ENCODE data around the gene UGT1A5. TPM values are rescaled to one million over a fixed set of nuclear protein-coding genes. Genes with fewer than 3 reads are reported as not detected.

UGT1A5 gene
- total RNA-seq, 1 experiment from 2014 or later = not detected

DNA sequence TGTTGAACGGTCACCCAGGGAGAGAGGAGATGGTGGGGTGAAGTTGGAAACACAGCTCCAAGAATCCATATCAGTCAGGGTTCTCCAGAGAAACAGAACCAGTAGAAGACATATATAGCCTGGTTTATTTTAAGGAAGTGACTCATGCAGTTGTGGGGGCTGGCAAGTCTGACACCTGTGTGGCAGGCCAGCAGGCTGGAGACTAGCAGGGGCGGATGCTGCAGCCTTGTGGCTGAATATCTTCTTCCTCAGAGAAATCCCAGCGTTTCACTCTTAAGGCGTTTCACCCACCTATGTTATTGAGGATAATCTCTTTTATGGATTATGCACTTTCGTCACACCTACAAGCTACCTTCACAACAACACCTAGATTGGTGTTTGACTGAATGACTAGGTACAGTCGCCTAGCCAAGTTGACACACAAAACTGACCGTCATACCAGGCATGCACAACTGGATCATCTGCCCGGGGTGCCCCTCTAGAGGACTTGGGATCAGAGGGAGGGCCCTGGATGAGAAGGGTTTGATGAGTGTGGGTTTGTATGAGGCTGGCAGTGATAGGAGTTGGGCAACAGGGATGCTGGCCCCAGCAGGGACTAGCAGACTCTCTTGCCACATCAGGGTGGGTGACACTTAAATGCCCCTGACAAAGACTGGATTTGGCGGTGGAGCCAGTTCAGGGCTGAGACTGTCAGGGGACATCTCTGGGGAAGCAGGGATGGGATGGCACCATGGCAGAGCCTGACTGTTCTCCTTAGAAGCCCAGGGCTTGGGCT, 88.8 kb downstream of the UGT1A5 start:
- H3K9me2 ChIP-seq (ENCODE audit: insufficient read depth) = no peaks in the 10 kb centered on the region
- ChIA-PET CTCF (no interaction called here), RAD21 (ENCODE audit: low non-redundant PET in 1 of 2, low total read pairs in 2 of 2, uncharacterized antibody in 2 of 2, unreplicated experiment in 2 of 2) (no interaction called here), POLR2A (no interaction called here)
- no peaks in the 10 kb centered on the region for H3K27me3 ChIP-seq (ENCODE audit: insufficient read depth, low read length)
- BruUV-seq (replicated peaks) = no TSS peak
- H4K20me1 ChIP-seq (ENCODE audit: insufficient read depth) = no peaks in the 10 kb centered on the region
- peak overlapping the region; percentile 49 for H3K4me2 ChIP-seq (ENCODE audit: low read length)
- no peak for TF ChIP-seq EZH2phosphoT487 (IDR thresholded peaks at IDR 0.05; ENCODE audit: borderline replicate concordance)
- TF ChIP-seq EGR1 (IDR thresholded peaks at IDR 0.05; ENCODE audit: low read depth) = peak; percentile 23; the same call in 1 of the 2 replicates
- H3K9ac ChIP-seq (ENCODE audit: low read length) = no peak overlapping the region
- no peak overlapping the region for H2AFZ ChIP-seq (ENCODE audit: low read depth, low read length, poor library complexity, severe bottlenecking)
- H3K9me3 ChIP-seq (ENCODE audit: control insufficient read depth in 1 of 2, insufficient read depth in 1 of 2, low read depth in 1 of 2, low read length in 2 of 2) = no peaks in the 10 kb centered on the region
- no peak; the same call in 1 of the 2 replicates for ATAC-seq
- H3K4me1 ChIP-seq (ENCODE audit: control insufficient read depth in 1 of 2, insufficient read depth in 2 of 2, low read length in 2 of 2) = peaks cover 5 to 9% of the 10 kb centered on the region in 2 experiments; a peak in 3 of 4 replicates
- H3K4me3 ChIP-seq (replicated peaks in 1 of 2; ENCODE audit: low read depth in 1 of 2, low read length in 2 of 2) = 0 out of 4 replicates have a peak overlapping the region, but pooled peaks of 1 of the 2 experiments have one; percentile 2
- H3K79me2 ChIP-seq (ENCODE audit: insufficient read depth, low read length) = no peaks in the 10 kb centered on the region
- intact Hi-C loops (cut with micrococcal nuclease) = no loop called here
- H3K27ac ChIP-seq (ENCODE audit: low read depth, low read length) = no peak overlapping the region
- DNase-seq (ENCODE audit: low read depth, low spot score) = no peak
- H3K36me3 ChIP-seq (ENCODE audit: control insufficient read depth in 1 of 2, insufficient read depth in 2 of 2, low read length in 2 of 2) = no peaks in the 10 kb centered on the region

DNA sequence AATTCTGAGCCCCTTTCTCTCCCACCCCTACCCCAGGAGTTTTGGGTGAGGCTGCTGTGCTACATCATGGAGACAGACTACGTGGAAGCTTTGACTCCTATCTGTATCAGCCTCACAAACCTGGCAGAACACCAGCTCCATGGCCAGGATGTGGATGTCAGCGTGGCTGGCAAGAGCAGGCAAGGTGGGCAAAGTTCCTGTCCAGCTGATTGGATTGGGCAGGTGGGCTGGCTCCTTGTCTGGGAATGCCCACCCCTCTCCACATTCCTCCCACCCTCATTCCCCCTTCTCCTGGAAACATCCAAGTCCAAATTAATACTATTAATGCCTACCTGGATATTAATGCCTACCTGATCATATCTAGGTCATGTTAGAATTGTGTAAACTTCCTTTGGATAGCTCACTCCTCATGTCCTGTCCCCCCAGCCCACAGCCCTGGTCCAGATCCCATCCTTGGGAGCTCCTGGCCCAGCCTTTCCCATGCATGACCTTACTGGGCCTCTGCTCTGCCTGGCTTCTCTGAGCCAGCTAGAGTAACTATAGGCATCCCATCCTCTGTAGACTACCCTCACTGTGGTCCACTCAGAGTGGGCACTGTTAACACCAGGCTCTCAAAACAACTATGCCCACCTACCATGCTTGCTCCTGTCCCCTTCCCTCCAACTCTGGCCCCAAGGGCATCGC, 89.6 kb downstream of the UGT1A5 start:
- ChIA-PET CTCF (no interaction called here), RAD21 (ENCODE audit: low non-redundant PET in 1 of 2, low total read pairs in 2 of 2, uncharacterized antibody in 2 of 2, unreplicated experiment in 2 of 2) (no interaction called here), POLR2A (no interaction called here)
- no peaks in the 10 kb centered on the region for H3K36me3 ChIP-seq (ENCODE audit: control insufficient read depth in 1 of 2, insufficient read depth in 2 of 2, low read length in 2 of 2)
- H3K27me3 ChIP-seq (ENCODE audit: insufficient read depth, low read length) = no peaks in the 10 kb centered on the region
- no peak overlapping the region for H3K27ac ChIP-seq (ENCODE audit: low read depth, low read length)
- DNase-seq (ENCODE audit: low read depth, low spot score) (no peak), ATAC-seq (no peak)
- H3K4me2 ChIP-seq (ENCODE audit: low read length) = no peak overlapping the region
- H3K9ac ChIP-seq (ENCODE audit: low read length) = no peak overlapping the region
- no peaks in the 10 kb centered on the region for H4K20me1 ChIP-seq (ENCODE audit: insufficient read depth)
- no peak overlapping the region for H3K4me3 ChIP-seq (replicated peaks in 1 of 2; ENCODE audit: low read depth in 1 of 2, low read length in 2 of 2)
- H3K79me2 ChIP-seq (ENCODE audit: insufficient read depth, low read length) = no peaks in the 10 kb centered on the region
- intact Hi-C loops (cut with micrococcal nuclease) = no loop called here
- no peak overlapping the region for H2AFZ ChIP-seq (ENCODE audit: low read depth, low read length, poor library complexity, severe bottlenecking)
- H3K4me1 ChIP-seq (ENCODE audit: control insufficient read depth in 1 of 2, insufficient read depth in 2 of 2, low read length in 2 of 2) = peaks cover 5 to 9% of the 10 kb centered on the region in 2 experiments; a peak in 3 of 4 replicates
- no TSS peak for BruUV-seq (replicated peaks)
- no peaks in the 10 kb centered on the region for H3K9me2 ChIP-seq (ENCODE audit: insufficient read depth)
- H3K9me3 ChIP-seq (ENCODE audit: control insufficient read depth in 1 of 2, insufficient read depth in 1 of 2, low read depth in 1 of 2, low read length in 2 of 2) = no peaks in the 10 kb centered on the region
- TF ChIP-seq, protein P1, sequence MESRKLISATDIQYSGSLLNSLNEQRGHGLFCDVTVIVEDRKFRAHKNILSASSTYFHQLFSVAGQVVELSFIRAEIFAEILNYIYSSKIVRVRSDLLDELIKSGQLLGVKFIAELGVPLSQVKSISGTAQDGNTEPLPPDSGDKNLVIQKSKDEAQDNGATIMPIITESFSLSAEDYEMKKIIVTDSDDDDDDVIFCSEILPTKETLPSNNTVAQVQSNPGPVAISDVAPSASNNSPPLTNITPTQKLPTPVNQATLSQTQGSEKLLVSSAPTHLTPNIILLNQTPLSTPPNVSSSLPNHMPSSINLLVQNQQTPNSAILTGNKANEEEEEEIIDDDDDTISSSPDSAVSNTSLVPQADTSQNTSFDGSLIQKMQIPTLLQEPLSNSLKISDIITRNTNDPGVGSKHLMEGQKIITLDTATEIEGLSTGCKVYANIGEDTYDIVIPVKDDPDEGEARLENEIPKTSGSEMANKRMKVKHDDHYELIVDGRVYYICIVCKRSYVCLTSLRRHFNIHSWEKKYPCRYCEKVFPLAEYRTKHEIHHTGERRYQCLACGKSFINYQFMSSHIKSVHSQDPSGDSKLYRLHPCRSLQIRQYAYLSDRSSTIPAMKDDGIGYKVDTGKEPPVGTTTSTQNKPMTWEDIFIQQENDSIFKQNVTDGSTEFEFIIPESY (IDR thresholded peaks at IDR 0.05; ENCODE audit: extremely low read depth, insufficient replicate concordance, low read length) = no peak
- TF ChIP-seq ZNF274 (IDR thresholded peaks at IDR 0.05; ENCODE audit: low read depth, low read length) = no peak
- TF ChIP-seq ZFX (IDR thresholded peaks at IDR 0.05) = no peak
- no peak for TF ChIP-seq YY1 (IDR thresholded peaks at IDR 0.05; ENCODE audit: extremely low read depth, insufficient replicate concordance, low read depth, low read length)
- TF ChIP-seq SRF (IDR thresholded peaks at IDR 0.05; ENCODE audit: low read depth) = no peak
- no peak for TF ChIP-seq SP1 (IDR thresholded peaks at IDR 0.05; ENCODE audit: low read depth)
- no peak for TF ChIP-seq EZH2phosphoT487 (IDR thresholded peaks at IDR 0.05; ENCODE audit: borderline replicate concordance)
- TF ChIP-seq EGR1 (IDR thresholded peaks at IDR 0.05; ENCODE audit: low read depth) = no peak
- TF ChIP-seq, protein P2, sequence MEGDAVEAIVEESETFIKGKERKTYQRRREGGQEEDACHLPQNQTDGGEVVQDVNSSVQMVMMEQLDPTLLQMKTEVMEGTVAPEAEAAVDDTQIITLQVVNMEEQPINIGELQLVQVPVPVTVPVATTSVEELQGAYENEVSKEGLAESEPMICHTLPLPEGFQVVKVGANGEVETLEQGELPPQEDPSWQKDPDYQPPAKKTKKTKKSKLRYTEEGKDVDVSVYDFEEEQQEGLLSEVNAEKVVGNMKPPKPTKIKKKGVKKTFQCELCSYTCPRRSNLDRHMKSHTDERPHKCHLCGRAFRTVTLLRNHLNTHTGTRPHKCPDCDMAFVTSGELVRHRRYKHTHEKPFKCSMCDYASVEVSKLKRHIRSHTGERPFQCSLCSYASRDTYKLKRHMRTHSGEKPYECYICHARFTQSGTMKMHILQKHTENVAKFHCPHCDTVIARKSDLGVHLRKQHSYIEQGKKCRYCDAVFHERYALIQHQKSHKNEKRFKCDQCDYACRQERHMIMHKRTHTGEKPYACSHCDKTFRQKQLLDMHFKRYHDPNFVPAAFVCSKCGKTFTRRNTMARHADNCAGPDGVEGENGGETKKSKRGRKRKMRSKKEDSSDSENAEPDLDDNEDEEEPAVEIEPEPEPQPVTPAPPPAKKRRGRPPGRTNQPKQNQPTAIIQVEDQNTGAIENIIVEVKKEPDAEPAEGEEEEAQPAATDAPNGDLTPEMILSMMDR (IDR thresholded peaks at IDR 0.05 in 2 of 3, conservative IDR thresholded peaks at IDR 0.05 in 1 of 3; ENCODE audit: borderline replicate concordance in 1 of 3, insufficient read depth in 1 of 3, low read depth in 2 of 3, low read length in 2 of 3) = no peak
- TF ChIP-seq JUND (IDR thresholded peaks at IDR 0.05) = no peak
- TF ChIP-seq FOSL1 (IDR thresholded peaks at IDR 0.05; ENCODE audit: low read depth) = no peak
- TF ChIP-seq, protein P3, sequence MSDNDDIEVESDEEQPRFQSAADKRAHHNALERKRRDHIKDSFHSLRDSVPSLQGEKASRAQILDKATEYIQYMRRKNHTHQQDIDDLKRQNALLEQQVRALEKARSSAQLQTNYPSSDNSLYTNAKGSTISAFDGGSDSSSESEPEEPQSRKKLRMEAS (IDR thresholded peaks at IDR 0.05) = no peak
- no peak for TF ChIP-seq CEBPB (IDR thresholded peaks at IDR 0.05; ENCODE audit: low read depth)
- no peak for TF ChIP-seq SIN3A (IDR thresholded peaks at IDR 0.05; ENCODE audit: low read depth)
- TF ChIP-seq POLR2AphosphoS5 (IDR thresholded peaks at IDR 0.05; ENCODE audit: low read depth, low read length) = no peak

All from HCT116 (cell line).